HG03064 (cell line): ENCODE measurements around the gene TBL3.

Experiments
- ATAC-seq: cut with Tn5 transposase; IDR thresholded peaks from one replicate; pipeline ENCODE4 v1.9.1; 2021; ENCODE audit warnings: low read depth; ENCODE audit not compliant: unreplicated experiment

The TBL3 gene

DNA sequence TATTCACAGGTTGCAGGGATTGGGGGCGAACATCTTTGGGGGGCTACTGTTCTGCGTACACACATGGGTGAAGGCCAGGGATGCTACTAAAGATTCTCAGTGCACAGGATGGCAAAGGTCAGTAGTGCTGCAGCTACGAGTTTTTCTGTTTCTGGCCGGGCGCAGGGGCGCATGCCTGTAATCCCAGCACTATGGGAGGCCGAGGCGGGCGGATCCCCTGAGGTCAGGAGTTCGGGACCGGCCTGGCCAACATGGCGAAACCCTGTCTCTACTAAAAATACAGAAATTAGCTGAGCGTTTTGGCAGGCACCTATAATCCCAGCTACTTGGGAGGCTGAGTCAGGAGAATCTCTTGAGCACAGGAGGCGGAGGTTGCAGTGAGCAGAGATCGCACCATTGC lies 41.7 kb downstream of the TBL3 start:
- no peak for ATAC-seq

DNA sequence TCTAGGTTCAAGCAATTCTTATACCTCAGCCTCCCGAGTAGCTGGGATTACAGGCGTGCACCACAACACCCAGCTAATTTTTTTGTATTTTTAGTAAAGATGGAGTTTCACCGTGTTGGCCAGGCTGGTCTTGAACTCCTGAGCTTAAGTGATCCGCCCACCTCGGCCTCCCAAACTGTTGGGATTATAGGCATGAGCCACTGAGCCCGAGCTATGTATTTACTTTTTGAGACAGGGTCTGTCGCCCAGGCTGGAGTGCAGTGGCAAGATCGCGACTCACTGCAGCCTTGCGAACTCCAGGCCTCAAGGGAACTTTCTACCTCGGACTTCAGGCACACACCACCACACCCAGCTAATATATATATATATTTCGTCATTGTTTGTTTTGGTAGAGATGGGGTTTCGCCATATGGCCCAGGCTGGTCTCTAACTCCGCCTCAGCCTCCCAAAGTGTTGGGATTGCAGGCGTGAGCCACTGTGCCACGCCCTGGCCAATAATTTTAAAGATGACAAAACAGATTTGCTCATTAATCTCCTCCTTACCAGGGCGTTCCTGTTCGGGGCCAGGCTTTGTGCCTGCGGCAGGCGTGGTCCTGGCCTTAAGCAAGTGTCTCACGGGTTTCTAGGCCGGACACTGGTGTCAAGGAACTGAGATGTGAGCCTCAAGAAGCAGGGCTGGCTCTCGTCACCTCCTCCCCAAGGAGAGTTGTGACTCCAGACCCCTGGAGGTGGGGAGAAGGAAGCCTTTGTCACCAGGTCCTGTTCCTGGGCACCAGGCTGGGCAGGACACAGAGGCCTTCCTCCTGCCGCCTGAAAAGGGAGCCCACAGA lies 43.5 kb downstream of the TBL3 start:
- ATAC-seq: no peak

DNA sequence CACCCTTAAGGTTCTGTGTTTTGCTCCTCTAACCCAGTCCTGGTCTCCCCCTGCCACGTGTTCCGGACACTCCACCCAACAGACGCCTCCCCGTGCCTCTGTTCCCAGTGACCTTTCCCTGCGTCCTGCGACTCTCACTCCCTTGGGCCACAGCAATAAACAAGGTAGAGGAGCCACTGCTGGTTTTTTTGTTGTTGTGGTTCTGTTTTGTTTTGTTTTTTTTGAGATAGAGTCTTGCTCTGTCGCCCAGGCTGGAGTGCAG lies 44.0 kb downstream of the TBL3 start:
- no peak for ATAC-seq

DNA sequence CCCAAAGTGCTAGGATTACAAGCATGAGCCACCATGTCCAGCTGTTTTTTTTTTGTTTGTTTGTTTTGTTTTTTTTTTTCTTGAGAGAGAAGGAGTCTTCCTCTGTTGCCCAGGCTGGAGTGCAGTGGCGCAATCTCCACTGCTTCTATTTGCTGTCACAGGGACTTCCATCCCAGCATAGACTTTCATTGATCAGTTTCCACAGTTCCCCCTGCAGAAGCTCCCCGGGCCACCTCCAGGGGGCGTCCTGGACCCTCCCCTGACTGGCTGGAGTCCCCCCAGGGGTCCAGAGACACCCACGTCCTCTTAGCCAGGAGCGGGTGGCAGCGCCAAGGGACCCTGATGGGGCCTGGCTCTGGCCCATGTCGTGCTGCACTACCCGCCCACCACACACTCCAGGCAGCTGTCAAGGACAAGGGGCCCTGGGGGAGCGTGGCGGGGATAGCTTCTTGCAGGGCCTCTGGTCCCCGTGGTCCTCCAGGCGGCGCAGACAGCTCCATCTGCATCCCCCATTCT lies 44.6 kb downstream of the TBL3 start:
- no peak for ATAC-seq

DNA sequence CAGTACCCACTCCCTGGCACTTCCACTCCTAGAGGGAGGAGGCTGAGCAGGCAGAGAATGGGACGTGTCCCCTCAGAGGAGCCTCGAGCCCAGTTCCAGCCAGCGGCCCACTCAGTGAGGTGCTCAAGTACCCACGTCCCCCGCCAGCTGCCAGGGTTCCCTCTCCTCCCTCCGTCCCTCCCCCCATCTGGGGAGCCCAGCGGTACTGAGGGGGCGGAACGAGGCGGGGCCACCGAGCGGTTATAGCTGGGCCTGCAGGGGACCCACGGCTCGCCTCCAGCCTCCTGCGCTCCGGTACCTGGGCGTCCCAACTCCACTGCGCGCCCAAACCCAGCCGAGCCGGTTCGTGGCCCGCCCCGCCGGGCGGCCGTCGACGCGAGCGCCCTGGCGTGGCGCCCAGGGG lies 47.7 kb downstream of the TBL3 start, which contains the start of gene NPW:
Gene NPW (plus strand): TSS at position 268 of the 403 bp plus-strand sequence.
- no peak for ATAC-seq

DNA sequence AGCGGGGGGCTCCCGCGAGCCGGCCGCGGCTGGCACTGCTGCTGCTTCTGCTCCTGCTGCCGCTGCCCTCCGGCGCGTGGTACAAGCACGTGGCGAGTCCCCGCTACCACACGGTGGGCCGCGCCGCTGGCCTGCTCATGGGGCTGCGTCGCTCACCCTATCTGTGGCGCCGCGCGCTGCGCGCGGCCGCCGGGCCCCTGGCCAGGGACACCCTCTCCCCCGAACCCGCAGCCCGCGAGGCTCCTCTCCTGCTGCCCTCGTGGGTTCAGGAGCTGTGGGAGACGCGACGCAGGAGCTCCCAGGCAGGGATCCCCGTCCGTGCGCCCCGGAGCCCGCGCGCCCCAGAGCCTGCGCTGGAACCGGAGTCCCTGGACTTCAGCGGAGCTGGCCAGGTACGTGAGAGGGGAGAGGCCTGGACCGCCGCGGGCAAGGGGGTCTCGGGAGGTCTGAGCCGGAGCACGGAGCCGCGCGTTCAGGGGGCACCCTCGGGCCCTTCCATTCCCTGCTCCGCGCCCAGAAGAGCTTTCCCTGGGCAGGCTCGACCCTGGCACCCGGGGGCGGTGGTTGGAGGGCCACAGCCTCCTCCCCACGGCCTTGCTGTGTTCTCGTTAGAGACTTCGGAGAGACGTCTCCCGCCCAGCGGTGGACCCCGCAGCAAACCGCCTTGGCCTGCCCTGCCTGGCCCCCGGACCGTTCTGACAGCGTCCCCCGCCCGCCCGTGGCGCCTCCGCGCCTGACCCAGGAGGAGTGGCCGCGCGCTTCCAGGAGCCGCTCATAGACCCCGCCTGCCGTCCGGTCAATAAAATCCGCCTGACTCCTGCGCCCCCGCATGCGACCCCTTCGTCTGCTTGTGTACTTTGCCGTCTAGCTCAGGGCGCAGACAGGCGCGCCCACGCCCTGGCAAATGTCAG lies 48.3 kb downstream of the TBL3 start:
- ATAC-seq: no peak

DNA sequence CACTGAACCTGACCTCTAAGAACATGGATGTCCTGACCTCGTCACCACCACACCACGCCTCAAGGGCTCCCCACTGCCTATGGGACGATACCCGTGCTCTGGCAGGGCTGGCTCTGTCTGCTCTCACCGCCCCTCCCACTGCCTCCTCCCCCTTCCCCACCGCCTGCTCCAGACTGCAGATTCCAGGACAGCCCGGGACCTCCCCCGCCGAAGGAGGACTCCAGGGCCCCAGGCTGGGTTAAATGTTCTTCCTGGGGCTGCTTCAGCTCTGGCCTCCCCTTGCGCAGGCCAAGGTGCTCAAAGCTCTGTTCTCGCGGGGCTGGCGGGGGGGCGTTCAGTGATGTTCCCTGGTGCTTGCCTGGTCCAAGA lies 50.9 kb downstream of the TBL3 start:
- ATAC-seq: no peak

DNA sequence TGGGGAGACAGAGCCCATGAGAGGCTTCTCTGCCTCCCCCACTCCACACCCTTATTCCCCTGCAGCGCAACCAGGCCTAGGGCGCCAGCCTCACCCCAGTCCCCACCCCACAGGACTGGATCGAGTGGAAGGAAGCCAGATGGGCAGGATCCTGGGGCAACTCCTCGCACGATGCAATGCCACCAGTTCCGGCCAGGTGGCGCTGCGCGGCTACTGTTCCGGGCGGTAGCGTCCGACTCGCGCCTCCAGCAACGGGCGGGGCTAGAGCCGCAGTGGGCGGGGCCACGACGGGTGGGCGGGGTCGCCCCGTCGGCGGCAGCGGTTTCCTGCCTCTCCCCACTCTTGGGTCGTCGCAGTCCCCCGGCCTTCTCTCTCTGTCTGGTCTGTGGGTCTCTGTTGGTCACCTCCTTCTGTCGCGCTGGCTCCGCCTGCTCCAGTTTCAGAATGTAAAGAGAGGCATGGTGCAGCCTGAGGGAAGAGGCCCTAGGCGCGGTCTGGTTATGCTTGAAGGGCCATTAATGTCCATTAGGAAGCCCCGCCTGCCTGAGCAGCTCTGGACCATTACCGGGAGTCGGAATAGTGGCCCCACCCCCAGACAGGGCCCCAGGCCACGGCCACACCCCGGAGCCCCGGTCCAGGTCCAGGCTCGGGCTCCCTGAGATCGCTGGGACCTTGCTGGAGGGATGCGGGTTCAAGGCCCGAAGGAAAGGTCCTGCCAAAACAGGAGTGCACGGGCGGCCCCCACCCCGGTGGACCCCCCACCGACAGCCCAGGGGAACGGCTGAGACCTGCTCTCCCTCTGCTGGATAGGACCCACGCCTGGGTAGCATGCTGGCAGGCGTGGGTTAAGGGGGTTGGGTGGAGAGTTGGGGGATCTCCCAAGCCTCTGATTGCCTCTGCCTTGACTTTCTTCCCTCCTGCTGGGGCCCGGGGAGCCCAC lies 51.5 kb downstream of the TBL3 start:
- ATAC-seq: no peak

DNA sequence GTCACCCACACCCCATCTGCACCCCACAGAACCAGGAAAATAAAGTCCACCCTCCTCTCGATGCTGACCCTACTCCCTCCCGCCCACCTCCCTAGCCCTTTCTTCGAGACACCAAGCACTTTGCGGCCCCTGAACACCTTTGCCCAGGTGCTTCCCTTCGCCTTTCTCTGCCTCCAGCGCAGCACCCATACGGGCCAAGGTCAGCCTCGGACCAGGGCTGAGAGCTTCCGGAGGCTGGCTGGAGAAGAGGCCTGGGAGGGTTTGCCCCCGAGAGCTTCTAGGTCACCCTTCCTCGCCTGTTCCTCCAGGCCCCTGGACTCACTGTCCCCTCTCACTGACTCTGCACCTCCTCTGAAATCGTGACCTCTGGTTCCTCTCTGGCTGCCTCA lies 52.2 kb downstream of the TBL3 start:
- no peak for ATAC-seq

DNA sequence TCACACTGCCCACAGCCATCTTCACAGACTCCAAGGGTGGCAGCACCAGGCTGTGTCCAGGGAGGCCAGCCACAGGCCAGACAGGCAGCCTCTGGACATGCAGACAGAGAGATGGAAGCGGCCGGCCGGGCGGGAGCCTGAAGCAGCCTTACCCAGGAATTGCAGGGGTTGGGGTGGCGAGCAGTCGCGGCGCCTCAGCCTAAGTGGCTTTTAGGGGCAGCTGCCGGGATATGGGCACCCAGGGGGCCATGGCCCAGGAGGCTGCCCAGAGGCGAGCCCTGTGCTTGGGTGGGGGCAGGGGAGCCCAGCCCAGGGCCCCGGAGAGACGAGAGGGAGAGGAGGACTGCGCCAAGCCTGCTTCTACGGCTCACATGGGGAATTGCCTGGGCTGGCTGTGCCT lies 53.4 kb downstream of the TBL3 start:
- ATAC-seq: no peak

DNA sequence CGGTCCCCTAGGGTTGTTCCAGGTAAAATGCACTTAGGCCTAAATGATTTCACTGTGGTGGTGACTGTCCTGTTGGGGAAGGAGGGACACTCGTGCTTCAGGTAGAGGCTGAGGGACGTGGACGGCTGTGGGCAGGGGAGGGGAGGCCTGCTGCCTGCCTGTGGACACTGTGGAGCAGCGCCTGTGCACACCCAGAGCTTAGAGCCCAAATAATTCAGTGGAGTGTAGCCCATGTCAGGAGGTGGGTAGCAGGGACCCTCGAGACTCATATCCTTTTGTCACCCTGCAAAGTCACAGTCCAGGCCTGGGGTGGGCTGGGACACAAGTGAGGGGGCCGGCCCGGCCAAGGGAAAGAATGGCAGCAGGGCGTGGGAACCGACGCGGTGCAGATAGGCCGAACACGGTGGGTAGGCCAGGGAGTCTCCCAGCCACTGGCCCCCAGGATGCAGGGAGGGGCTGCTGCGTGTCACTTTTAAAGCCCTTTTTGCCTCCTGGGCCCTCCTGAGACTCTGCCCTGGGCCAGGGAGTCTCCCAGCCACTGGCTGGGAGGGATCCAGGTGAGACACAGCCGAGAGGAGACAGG lies 54.1 kb downstream of the TBL3 start:
- no peak for ATAC-seq

DNA sequence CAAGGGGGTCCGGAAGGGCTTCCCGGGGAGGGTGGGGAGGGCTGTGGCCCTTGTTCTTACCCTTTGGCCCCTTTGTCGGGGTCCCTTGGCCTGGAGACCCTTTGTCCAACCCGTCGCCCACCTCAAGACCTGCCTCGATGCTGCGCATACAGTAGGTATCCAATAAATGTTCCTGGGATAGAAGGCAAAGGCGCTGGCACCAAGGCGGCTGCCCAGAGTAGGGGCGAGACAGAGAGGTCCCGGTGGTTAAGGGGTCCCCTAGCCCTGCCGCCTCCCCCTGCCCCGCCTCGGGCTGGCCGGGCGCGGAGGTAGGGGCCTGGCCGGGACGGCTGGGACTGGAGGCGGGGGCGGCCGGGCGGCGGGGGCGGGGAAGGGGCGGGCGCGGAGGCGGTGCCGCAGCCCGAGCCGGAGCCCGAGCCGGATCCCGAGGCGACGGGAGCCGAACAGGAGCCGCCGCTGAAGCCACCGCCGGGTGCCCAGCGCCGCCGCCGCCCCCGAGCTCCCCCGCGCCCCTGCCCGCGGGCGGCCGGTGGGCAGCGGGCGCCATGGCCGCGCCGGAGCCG lies 54.7 kb downstream of the TBL3 start, which contains the start of gene NHERF2:
Gene NHERF2 (plus strand): TSS at position 442 of the 563 bp plus-strand sequence. CDS start 104 bp downstream, at position 546.
- ATAC-seq: no peak

DNA sequence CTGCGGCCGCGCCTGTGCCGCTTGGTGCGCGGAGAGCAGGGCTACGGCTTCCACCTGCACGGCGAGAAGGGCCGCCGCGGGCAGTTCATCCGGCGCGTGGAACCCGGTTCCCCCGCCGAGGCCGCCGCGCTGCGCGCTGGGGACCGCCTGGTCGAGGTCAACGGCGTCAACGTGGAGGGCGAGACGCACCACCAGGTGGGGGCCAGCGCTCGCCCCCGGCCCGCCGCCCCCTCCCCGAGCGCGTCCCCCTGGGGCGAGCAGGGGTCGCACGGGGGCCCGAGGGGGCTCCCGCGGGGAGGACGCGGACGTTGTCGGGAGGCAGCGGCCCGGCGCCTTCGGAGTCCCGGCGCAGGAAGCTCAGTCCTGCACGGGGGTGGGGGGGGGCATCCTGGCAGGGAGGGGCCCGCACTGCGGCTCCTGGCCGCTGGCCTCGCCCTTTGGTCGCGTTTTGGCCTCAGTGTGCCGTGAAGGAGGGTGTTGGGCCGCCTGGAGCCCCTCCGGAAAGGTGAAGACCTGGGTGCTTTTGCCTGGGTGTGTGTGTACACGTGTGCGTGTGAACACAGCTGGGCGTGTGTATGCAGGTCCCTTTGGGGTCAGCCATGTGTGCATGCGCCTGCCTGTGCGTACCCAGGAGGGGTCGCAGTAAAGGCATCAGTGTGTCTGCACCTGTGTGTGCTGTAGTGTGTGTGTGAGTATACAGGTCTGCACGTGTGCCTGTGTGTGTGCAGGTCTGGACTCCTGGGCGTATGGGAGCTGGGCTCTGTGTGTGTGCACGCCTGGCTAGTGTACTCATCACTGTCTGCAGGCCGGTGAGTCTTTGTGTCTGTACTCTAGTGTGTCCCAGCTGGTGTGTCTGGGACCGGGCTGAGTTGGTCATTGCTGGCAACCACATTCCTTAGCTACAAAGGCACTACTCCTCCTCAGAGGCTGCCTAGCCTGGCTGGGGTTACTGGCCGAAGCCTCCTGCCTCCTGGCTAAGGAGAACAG lies 55.5 kb downstream of the TBL3 start:
- no peak for ATAC-seq

DNA sequence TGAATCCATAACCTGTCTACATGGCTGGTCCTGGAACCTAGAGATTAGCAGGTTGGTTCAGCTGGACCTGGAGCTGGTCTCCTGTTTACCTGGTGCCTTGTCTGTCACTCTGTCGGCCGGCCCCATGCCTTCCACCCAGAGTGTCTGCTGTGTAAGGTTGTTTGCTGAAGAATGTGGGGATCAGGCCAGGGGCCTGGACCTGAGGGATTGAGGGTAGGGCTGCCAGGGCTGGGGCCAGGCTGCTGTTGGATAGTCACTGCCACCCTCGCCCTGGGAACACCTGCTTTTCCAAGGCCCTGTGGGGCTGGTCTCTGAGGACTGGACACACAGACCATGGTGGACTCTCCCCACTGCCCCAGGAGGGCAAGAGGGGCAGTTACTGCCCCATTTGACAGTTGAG lies 56.3 kb downstream of the TBL3 start:
- ATAC-seq: no peak

DNA sequence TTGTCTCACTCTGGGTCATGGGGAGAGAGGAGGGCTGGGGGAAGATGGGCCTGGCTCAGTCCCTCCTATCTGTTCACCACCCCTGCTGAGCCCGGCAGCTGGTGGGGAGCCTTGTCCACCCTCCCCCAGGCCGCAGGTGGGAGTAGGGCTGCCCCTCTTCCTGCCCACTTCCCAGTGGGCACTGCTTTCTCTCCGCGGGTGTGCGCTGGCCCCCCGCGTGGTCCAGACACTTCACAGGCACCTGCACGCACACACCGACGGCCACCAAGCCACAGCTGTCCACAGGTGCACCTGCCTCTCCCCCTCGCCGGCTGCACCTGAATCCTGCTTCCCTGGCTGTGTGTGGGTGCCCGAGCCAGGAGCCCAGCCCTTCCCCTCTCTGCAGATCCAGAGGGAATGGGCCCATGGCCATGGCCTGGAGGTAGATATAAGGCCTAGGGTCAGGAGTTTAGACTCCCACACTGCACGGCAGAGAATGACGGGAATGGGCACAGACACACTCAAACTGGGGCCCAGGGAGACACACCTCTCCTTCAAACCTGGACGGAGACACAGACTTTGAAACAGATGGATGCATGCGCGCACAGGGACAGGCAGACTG lies 56.9 kb downstream of the TBL3 start:
- no peak for ATAC-seq

DNA sequence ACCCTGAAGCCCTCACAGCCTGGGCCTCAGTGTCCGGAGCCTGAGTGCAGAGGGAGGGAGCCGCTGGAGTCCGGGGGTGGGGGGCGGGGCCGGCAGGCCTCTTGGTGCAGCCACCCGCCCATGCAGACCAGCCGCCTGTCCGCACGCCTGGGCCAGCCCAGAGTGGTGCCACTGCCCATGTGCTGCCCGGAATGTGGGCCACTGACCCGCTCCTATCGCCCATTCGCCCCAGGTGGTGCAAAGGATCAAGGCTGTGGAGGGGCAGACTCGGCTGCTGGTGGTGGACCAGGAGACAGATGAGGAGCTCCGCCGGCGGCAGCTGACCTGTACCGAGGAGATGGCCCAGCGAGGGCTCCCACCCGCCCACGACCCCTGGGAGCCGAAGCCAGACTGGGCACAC lies 57.5 kb downstream of the TBL3 start:
- ATAC-seq: no peak

DNA sequence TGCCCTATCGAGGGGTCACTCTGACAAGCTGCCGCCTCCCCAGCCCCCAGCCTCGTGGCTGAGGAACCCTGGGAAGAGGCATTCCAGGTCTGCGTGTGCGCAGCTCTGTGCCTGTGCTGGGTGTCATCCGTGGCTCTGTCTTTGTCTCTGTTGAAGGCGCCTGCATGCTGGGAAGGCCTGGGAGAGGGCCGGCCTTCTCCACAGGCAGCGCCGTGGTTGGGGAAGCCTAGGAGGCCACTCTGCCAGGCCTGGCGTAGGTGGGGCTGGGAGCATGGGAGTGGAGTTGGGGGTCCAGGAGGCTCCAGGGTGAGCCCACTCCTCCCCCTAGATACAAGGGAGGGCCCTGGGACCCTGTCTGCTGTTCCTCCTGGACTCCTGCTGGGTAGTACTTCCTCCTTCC lies 58.2 kb downstream of the TBL3 start:
- no peak for ATAC-seq

DNA sequence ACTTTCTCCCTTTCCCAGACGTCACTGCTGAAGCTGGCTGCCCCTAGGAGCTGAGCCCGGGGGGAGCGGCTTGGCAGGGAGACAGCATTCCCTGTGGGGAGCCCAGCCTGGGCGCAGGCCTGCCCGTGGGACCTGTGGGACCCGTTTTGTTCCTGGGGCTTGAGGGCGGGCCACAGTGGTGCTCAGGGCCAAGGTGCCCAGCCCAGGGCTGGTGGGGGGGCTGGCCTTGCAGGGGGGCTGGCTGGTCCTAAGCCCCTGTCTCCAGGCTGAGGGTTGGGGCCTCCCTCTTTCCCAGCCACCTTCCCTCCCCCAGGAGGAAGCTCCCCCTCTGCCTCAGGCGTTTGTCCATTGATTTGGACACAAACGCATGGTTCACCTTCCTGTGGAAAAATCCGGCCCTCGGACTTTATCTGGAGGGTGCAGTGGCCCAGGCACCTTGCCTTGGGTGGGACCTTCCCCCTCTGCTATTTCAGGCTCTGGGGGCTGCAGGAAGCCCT lies 59.3 kb downstream of the TBL3 start:
- no peak for ATAC-seq
